Measurements from ENCODE around the gene NCR3LG1.
A peak's percentile ranks its signal among the peaks of the same experiment; 100 is the strongest.

- TF ChIP-seq CTCF (IDR thresholded peaks at IDR 0.05; ENCODE audit: low read depth, low read length, missing input control) (peak; percentile 75), MAX (IDR thresholded peaks at IDR 0.05) (no peak), FOXA1 (IDR thresholded peaks at IDR 0.05) (no peak), NR2F2 (IDR thresholded peaks at IDR 0.05) (peak; percentile 59), ZBTB33 (IDR thresholded peaks at IDR 0.05) (no peak), REST (IDR thresholded peaks at IDR 0.05) (no peak), RAD21 (IDR thresholded peaks at IDR 0.05) (peak; percentile 59 to 66), SP1 (IDR thresholded peaks at IDR 0.05) (no peak)
These were observed 3.0 kb downstream of the NCR3LG1 start for GRCh38 chr11:17354601-17354991.
